Stimulated activated naive CD4-positive, alpha-beta T cell treated with Interleukin-2 at 50 U/mL for 16 hours (primary cell): Measurements from ENCODE around the gene PTPRH.
"Not testable (repeated sequence)": the region's sequence is repeated elsewhere in the genome, so short reads cannot be mapped to it uniquely, and the experiment has no call there.

Source experiments
- DNase-seq: peaks from one replicate; lab custom pipeline; 2025; lab: John Stamatoyannopoulos, UW

Gene PTPRH

GRCh38 chr19:55226788-55227187 lies 17.5 kb upstream of the PTPRH start:
- DNase-seq, result no peak

- no peak for DNase-seq
Measured at GRCh38 chr19:55226273-55226672, 17.0 kb upstream of the PTPRH start.

DNA sequence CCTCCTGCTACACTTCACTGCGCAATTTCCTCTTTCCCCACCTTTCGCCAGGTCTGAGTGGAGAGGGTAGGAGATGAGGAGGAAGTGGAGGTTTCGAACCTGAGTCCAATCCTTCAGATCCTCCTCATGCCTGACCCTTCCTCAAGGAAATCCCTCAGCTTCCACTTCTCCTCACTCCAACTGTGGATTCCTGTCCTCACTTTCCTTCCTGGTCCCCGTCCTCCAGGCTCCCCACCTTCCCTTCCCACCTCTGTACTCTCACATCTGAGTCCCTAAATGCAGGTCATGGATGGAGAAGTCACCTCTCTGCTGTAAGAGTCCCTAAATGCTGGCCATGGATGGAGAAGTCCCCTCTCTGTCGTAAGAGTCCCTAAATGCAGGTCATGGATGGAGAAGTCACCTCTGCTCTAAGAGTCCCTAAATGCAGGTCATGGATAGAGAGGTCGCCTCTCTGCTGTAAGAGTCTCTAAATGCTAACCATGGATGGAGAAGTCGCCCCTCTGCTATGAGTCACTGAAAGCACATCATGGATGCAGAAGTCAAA lies 16.2 kb upstream of the PTPRH start:
- no peak for DNase-seq

DNA sequence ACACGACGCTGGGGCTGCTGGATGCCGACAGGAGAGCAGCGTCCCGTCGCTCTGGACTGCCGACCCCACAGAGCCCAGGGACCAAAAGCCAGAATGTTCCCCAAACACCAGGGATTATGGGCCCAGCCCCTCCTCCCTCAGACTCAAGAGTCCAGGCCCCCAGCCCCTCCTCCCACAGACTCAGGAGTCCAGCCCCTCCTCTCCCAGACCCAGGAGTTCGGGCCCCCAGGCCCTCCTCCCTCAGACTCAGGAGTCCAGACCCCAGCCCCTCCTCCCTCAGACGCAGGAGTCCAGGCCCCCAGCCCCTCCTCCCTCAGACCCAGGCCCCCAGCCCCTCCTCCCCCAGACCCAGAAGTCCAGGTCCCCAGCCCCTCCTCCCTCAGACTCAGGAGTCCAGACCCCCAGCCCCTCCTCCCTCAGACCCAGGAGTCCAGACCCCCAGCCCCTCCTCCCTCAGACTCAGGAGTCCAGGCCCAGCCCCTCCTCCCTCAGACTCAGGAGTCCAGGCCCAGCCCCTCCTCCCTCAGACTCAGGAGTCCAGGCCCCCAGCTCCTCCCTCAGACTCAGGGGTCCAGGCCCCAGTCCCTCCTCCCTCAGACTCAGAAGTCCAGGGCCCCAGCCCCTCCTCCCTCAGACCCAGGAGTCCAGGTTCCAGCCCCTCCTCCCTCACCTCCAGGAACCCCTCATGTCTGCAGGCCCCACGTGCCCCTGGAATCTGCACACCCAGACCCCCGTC lies 15.5 kb upstream of the PTPRH start:
- not testable (repeated sequence) for DNase-seq

- no peak for DNase-seq
Measured at GRCh38 chr19:55224038-55224665, 14.9 kb upstream of the PTPRH start.

- no peak for DNase-seq
Measured at GRCh38 chr19:55223291-55224037, 14.2 kb upstream of the PTPRH start.

DNA sequence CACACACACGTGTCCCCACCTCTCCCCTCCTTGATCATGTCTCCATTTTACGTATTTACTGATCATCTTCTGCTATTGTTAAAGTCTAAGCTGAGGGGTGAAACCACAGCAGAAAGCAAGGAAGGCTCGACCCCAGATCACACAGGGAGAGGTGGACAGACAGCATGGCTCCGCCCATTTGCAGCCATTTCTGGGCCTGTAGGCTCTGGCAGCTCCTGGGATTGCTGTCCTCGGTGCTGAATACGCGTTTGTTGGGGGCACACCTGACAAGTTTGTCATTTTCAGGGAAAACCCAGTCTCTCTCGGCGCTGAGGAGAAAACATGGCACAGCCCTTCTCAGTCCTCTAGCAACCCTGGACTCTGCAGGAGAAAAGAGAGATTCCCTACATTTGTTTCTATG lies 11.2 kb upstream of the PTPRH start:
- DNase-seq, result no peak

GRCh38 chr19:55216461-55217198 lies 7.3 kb upstream of the PTPRH start:
- peak; percentile 29 for DNase-seq

DNA sequence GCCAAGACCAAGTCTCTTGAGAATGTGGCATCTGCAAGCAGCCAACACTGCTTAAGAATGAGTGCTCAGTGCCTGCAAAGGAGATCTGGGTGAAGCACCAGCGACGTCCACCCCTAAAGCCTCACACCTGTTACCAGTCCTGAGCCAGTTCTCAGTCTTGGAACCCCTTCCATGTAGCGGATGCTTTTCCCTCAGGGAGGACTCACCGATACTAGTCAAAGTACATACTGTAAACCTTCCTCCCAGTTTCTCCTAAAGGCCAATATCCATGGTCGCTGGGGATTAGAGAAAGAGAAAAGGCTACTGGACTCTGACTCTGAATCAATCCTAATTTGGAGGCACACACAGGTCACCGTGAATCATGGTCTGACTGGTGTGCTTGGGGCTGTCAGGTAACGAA lies 4.2 kb upstream of the PTPRH start:
- DNase-seq, result no peak

DNA sequence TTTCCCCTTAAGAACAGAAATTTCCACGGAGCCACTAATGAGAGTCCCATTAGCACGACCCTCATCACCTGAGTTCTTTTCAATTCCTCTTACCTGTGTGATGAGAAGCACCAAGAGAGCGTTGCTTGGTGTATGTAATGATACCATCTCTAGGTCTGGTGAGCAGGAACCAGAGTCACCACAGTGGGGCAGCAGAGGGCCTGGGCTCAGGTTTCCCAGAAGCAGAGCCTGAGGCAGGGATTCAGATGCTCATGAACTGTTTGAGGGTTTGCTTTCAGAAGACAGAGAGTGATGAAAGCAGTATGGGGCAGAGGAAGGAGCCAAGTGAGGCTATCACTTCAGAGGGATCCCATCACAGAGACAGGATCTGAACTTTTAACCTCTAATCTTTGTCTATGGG lies 3.1 kb upstream of the PTPRH start:
- DNase-seq, result peak; percentile 27

DNA sequence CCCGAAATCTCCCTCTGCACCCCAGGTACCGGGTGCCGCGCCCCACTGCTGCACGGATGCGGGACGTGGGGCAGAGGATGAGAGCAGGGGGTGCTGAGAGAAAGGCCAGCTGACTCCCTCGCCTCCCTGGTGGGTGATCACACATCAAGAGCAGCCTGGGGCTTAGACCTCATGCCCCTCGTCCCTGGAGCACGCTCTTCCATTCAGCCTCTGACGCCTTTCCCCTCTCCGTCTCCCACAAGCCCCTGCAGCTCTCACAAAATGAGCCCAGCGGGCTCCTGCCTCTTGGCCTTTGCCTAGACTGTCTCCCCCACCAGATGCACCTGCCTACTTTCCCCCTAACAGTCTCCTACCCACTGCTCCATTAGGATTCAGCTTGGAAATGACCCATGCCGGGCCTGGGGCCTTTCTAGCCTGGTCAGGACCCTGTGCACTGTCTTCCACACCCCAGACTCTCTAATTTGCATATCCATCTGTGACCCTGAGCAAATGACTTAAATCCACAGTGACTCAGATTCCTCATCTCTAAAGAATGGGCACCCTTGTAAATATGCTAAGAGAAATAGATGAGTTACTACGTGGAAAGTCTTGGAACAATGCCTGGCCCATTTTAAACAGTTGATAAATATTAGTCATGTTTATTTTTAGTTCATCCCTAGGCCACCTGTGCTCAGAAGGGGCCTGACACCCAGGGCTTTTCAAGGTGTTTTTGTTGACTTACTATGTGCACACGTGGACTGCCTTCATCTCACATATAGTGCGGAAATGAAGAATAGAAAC lies 582 bp upstream of the PTPRH start:
- no peak for DNase-seq

DNA sequence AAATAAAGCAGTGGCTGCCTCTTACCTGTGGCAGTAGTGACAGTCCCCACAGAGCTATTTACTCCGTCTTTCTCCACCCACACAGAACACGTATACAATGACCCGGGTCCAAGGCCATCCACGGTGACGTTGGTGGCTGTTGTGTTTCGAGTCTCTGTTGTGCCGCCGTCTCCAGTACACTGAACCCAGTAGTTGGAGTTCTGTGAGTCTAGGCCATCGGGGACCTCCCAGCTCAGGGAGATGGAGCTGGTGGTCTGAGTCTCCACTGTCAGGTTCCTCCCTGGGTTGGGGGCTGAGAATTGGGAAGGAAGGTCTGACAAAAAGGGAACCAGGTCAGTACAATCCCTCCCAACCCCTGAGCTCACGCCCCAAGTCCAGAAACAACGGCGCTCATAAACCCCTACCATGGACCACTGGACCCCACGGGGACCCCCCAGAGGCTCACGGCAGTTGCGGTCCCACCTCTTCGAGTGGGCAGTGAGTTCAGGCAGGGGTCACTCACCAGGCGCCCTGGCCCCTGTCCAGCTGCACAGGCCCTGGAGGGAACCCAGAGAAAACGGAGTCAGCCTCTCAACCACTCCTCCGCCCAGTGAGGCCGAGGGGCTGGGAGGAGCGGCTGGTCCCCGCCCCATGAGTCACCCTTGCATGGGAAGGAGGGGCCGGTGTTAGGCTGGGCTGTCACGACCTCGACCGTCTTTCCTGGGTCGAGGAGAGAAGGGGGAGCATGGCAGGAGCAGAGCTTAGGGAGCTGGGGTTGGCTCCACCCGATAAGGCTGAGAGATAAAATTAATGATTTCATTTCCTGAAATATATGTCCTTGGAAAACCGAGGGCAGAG lies 2.4 kb downstream of the PTPRH start:
- peak; percentile 29 for DNase-seq

GRCh38 chr19:55202199-55202598 lies 7.1 kb downstream of the PTPRH start:
- DNase-seq, result not testable (repeated sequence)

DNA sequence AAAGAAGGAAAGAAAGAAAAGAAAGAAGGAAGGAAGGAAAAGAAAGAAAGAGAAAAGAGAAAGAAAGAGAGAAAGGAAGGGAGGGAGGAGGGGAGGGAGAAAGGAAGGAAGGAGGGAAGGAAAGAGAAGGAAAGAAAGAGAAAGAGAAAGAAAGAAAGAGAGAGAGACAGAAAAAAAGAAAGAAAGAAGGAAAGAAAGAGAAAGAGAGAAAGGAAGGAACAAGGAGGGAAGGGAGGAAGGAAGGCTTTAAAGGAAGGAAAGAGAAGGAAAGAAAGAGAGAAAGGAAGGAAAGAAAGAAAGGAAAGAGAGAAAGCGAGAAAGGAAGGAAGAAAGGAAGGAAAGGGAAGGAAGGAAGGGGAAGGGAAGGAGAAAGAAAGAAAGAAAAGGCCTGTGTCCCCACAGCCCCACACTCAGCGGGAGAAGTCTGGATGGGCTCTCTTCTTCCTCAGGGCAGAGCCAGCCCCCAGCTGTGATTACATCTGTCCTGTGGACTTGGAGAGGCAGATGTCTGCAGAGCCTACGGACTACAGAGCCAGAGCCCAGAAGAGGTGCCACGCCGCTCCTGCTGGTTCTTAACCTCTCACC lies 9.6 kb downstream of the PTPRH start:
- DNase-seq, result no peak

DNA sequence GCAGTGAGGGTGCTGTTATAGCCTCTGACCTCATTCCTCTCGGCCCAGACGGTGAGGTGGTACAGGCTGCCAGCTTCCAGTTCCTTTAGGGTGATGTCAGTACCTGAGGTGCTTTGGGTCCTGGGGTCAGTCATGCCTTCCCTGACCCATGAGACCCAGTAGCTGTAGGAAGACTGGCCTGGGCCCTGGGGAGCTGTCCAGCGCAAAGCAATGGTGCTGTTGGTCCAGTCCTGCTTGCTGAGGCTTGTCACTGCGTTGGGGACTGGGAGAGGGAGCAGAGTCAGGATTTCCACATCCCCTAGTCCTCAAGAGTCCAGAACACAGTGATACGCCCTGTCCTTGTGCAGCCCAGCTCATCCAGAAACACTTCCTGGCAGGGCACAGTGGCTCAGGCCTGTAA lies 10.7 kb downstream of the PTPRH start:
- no peak for DNase-seq

GRCh38 chr19:55197528-55197927 lies 11.8 kb downstream of the PTPRH start:
- no peak for DNase-seq

DNA sequence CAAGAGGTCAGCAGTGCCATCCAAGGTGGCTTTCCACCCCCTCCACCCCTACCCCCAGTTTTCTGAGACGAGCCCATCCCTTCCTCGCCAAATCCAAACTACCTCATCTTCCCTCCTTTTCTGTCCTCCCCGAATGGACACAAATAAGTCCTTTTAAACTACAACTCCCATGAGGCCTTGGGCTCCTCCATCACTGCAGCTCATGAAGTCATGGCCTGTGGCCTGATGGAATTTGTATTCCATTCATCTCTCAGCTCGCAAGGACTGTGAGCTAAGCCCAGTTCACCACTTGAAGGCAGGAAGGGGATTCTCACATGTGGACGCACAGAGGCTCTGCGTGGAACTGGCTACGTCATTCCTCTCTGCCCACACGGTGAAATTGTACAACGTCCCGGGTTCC lies 12.5 kb downstream of the PTPRH start:
- no peak for DNase-seq

DNA sequence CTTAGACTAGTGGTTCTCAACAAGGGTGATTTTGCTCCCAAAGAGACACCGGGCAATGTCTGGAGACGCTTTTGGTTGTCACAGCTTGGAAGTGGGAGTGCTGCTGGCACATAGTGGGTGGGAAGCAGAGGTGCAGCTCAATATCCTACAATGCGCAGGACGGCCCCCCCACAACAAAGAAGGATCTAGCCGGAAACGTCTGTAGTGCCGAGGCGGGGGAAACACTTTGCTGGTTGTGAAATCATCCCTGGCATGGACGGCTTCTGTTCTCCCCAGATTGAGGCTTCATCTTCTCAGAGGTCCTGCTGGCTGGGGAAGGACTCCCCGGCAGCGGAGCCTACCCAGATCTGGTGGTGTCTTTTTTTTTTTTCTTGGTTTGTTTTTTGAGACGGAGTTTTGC lies 15.8 kb downstream of the PTPRH start:
- DNase-seq, result no peak

DNA sequence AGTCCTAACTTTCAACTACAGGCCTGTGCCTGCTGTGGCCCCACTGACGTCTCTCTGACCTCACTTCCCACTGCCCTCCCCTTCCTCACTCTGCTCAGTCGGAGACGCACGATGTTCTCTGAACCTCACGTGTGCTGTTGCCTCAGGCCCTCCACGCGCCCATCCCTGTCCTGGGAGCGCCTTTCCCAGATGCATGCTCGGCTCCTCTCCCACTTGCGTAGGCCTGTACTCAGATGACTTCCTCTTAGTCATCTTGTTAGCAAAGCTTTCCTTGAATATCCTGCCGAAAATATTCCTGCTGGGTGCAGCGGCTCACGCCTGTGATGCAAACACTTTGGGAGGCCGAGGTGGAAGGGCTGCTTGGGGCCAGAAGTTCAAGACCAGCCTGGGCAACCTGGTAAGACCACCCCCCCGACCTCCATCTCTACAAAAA lies 19.9 kb downstream of the PTPRH start:
- no peak for DNase-seq

- no peak for DNase-seq
Measured at GRCh38 chr19:55188625-55189024, 20.7 kb downstream of the PTPRH start.
